Kidney tubule cell (primary cell): Measurements from ENCODE around the gene ZNF536.
"Not testable (repeated sequence)": the region's sequence is repeated elsewhere in the genome, so short reads cannot be mapped to it uniquely, and the experiment has no call there.

Source experiments
- DNase-seq: peaks from one replicate; pipeline ENCODE4 v3.0.0-alpha.2; 2018; ENCODE audit warnings: low spot score

The ZNF536 gene

DNA sequence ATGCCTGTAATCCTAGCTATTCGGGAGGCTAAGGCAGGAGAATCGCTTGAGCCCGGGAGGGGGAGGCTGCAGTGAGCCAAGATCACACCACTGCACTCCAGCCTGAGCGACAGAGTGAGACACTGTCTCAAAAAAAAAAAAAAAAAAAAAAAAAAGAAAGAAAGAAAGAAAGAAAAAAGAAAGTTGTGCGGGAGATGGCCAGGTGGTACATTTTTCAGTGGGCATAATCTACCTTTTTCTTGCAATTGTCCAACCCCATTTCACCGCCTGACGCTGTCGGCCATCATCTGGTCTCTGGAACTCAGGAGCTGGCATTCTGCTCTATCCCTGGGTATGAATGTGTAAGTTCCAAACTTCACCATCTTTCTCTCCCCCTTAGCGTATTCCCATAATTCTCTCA lies 73.9 kb downstream of the ZNF536 start:
- not testable (repeated sequence) for DNase-seq

DNA sequence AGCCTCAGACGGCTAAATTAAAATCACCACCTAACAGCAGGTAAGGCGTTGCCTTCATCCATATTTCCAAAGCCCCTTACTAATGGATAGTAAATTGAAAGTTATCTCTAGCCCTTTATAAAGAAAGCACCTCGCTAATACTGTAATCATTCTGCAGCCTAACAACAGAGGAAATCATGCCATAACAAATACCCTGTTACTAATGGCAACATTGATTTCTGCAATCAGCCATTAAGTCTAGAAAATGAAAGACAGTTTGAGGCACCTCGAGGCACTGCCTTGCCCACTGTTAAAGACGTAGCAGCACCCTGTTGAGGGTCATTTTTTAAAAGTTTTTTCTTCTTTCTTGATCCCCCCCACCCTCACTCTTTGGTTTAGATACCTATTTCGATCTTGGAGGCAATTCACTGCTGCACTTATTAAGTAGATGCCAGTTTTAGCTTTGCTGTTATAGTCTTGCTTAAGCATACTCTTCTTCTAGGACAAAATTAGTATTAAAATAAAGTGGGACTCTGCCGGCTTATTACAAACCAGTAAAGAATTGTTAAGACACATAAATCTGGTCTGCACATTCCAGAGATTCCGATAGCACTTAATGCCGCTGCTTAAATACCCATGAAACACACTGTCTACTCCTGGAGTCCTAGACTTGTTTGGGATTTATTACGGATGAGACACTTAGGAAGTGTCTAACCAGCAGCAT lies 74.8 kb downstream of the ZNF536 start:
- DNase-seq = peak; percentile 78

DNA sequence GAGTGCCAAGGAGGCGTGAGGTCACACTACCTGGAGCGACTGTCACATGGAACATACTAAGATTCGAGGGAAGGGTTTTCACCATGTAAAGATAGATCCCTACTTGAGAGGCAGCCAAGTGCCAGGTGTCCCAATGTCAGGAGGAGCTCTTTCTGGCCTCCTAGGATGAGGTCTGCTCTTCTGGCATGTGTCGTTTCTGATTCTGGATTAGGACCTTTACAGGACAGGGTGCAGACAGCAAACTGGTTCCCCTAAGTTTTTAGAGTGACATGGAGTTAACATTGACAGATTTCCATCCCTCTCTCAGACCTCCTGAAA lies 75.3 kb downstream of the ZNF536 start:
- no peak for DNase-seq

DNA sequence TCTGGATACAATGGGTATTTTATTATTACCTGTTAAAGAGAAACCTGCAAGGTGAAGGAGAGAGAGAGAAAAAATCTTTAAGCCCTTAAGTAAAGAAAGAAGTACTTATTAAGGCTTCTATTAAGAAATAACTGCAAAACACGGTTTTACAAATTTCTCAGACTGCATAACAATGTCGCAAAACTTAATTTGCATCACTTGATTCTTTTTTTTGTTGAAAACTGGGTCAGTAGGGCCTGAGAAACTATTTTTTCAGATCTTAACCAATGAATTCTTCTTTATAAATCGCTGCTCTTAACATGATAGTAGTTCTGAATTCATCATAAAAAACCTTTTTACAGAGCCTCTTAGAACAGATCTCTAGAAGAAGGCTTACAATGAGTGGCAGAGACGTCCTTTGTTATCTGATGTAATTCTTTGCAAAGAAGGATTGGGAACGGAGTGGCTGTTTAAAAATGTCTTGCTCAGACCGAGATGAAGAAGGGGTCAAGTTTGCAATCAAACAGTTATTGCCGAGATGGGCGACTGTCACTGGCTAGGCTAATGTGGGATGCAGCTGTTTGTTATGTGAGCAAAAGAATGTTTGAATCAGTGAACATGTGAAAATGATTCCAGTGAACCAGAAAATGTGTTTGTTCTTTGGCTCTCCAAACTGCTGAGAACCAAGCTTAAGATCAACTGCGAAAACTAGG lies 76.3 kb downstream of the ZNF536 start:
- no peak for DNase-seq

DNA sequence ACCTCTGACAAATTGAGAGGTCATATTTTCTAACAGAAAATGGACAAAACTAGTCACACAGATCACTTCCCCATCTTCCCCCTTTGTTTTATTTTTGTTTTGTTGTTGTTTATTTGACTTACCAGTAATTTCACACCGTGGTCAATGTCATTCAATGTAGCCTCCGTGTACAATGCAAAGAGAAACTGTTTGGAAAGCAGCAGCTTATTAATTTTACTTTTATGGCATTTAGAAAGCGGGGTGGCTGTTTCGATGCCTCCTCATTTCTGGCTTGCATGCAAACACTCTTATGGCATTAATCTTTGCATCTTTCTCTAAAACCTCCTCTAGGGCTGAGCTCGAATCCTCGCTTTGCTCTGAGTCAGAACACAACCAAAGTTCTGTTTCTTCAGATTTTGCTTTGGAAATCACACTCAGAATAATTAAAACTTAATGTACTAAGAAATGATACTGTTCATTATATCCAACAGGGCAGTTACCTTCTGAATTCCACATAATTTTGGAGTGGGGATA lies 77.0 kb downstream of the ZNF536 start:
- no peak for DNase-seq

DNA sequence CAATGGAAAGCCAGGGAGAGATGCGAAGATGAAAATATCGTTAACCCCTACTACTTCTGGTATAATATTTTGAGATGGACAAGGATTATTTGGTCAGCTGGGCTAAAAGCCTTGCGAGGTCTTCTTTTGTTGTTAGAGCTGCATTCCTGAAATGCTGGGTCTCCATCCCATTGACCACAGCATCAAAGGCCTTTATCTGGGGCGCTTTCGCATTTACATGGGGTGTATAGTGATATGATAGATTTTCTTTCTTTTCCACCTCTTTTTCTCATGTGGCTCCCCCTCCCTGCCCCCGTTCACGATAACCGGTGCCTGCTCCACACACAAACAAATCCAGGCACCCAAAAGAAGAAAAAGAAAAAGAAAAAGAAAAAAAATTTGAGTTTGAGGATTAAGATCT lies 77.5 kb downstream of the ZNF536 start:
- peak; percentile 3 for DNase-seq

DNA sequence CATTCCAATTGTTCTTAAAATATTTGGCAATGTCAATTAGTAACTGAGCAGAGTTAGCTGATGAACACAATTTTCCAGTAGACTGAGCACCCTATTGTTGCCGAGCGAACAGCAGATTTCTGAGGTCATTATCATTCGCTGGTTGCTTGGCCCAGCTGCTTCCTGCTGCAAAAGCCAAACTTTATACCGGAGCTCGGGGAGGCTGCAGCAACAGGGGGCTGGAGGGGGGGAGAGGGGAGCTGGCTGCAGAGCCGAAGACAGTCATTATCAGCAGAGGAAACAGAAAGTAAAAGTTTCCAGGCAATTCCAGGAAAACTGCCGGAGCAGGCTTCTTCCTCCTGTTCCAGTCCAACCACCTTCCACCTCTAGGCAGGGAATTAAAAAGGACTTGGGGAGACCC lies 77.9 kb downstream of the ZNF536 start:
- peak; percentile 76 for DNase-seq

DNA sequence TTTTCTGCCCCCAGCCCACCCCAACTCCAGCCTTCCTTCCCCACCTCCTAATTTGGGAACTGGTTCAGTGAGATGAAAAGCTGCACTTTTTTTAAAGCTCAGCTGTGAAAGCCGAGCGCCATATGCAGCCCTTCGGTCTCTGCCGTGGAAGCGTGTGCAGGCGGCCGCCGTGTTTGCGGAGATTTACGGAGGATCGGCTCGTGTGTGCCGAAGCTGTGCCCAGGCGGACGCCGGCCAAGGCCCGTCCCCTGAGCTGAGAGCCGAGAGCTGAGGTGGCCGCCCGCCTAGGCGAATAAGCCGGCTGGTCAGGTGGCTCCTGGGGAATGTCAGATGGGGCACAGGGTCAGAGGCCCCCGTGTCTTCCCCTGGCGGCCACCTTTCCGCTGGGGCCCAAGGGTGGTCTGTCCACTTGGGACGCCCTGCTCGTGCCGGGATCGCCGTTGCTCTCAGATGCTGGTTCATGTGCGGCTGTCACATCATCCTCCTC lies 78.7 kb downstream of the ZNF536 start:
- no peak for DNase-seq

DNA sequence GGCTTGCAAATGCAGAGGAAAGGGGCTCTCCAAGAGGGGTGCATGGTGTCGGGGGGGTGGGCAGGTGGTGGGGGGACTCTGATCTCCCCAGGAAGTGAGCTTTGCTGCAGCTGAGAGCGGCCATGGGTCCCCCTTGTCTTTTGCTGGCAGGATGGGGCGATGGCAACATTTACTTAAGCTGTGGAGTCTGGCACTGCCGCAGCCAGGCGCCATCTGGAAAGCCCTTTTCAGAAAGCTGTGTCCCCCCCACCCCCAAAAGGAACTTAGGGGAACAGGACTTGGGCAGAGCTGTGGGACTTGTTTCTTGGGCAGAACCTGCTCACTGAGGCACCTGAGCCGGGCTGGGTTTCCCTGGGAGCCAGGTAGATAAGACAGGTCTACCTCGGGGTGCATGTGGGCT lies 80.7 kb downstream of the ZNF536 start:
- no peak for DNase-seq

DNA sequence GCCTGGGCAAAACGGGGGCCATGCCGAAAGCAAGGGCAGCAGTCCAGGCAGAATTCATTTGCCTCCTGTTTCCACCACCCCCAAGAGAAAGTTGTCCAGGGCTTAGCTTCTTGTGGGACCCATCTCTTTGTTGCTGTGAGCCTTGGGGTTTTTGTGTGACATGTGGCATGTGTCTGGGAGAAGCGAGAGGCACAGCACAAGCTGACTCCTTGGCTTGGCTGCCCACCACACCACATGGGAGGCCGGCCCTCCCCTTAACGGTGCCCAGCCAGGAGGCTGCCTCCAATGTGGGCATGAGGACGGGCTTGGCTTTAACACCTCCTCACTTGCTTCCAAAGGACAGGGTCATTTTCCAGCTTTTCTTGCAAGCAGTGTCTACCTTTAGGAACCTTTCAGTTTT lies 81.6 kb downstream of the ZNF536 start:
- no peak for DNase-seq

DNA sequence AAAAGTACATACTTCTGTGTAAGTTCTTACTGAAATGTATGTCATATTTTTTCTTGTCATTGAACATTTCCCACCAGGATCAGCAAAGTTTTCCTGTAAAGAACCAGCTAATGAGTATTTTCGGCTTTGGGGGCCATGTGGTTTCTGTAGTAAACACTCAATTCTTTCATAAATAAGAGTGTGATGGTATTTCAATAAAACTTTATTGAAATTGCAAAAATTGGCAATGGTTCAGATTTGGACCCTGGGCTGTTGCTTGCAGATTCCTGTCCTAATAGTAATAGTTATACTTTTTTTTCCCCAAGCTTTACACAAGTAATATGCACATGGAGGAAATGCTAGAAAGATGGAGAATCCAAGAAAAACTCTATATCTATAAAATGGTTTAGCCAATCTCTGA lies 83.7 kb downstream of the ZNF536 start:
- DNase-seq = no peak

DNA sequence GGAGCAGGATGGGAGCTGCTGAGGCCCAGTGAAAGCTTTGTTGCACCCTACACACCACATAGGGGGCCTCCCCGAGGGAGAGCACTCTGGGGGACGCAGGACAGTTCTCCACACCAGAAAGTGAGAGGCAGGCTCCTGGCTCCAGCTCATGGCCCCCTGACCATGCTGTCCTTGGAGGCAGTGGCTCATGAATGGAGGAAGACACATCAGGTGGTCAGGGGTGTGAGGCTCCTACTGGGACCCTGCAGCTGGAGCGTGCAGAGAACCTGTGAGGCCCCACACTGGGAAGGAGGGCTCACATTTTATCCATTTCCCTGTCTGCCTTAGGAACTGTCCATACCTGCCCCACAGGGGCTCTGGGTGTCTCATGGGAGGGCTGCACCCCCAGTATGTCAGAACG lies 85.3 kb downstream of the ZNF536 start:
- no peak for DNase-seq

DNA sequence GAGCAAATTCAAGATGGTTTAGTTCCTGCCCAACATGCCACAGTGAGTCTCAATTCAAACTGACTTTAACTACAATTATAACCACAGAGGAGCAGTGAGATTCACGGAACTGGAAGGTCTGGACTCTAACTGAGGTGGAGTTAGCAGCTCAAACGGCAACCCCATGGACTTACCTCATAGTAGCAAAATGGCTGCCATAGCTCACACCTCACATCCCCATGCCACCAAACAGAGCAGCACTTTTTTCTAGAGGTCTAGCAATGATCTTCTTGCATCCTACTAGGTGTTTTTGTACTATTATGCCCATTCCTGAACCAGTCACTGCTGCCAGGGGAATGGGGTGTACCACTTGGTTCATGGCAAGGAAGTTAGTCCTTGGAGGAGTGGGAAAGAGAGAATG lies 87.7 kb downstream of the ZNF536 start:
- no peak for DNase-seq

DNA sequence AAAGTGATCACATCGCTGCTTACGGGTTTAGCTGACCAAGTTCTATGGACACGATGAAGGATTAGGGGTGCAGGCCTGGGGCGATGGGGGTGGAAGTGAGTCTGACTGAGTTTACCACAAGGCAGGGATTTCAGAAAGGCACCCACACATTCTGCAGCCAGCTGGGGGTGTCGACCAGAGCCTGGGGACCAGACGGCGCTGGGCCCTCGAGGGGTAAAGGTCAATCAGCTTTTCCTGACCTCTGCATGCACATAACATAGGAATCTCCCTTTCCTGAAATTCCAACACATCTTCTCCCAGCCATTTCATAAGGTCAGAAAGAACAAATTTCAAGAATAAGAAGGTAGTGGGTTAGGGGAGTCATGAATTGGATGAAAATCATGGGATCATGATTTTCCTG lies 92.0 kb downstream of the ZNF536 start:
- no peak for DNase-seq

DNA sequence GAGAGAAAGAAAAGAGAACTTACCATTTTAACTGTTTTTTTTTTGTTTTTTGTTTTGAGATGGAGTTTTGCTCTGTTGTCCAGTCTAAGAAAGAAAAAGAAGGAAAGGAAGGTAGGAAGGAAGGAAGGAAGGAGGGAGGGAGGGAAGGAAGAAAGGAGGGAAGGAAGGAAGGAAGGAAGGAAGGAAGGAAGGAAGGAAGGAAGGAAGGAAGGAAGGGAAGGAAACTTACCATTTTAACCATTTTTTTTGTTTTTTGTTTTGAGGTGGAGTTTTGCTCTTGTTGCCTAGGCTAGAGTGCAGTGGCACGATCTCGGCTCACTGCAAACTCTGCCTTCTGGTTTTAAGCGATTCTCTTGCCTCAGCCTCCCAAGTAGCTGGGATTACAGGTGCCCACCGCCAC lies 94.4 kb downstream of the ZNF536 start:
- DNase-seq = not testable (repeated sequence)

DNA sequence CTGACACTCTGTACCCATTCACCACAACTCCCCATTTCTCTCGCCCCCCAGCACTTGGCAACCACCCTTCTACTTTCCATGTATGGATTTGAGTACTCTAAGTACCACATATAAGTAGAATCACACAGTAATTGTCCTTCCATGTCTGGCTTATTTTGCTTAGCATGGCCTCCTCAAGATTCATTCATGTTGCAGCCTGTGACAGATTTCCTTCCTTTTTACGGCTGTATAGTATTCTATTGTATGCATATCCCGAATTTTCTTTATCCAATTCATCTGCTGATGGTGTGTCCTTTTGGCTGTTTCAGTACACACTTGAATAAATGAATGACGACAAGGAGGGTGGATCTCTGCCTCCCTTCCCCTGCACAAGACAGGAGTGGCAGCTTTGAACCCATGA lies 95.1 kb downstream of the ZNF536 start:
- DNase-seq = no peak

DNA sequence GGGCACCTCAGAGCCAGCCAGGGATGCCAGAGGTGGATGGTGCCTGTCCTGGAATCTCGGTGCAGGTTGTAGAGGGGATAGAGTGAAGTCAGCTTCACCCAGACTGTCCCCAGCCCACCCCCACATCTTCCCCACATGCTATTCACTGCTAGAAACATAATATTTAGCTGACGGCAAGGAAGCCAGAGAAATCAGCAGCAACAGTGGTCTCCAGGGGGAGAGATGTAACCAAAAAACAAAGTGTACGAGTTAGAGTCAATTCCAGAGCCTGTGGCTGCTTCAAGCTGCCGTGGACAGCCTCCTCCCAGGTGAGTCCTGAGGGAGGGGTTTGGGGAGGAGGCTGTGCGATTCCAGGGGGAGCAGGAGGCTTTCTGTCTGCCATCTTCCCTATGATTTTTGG lies 97.6 kb downstream of the ZNF536 start:
- no peak for DNase-seq

DNA sequence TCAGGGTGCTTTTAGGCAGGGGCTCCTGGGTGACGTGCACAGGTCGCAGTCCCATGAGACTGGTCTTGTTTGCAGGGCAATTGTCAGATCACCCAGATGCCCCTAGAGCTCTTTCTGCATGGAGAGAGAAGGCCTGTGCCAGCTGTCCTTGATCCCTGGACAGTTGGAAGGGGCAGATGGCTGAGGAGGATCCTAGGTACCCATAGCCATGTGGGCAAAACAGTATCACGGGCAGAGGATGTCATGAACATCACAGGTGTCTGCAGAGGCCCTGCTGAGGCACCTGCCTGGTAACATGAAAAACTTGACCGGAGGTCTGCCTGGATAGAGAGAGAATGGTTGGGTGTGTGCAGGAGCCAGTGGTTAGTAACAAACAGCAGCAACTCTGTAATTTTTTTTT lies 99.3 kb downstream of the ZNF536 start:
- DNase-seq = no peak

DNA sequence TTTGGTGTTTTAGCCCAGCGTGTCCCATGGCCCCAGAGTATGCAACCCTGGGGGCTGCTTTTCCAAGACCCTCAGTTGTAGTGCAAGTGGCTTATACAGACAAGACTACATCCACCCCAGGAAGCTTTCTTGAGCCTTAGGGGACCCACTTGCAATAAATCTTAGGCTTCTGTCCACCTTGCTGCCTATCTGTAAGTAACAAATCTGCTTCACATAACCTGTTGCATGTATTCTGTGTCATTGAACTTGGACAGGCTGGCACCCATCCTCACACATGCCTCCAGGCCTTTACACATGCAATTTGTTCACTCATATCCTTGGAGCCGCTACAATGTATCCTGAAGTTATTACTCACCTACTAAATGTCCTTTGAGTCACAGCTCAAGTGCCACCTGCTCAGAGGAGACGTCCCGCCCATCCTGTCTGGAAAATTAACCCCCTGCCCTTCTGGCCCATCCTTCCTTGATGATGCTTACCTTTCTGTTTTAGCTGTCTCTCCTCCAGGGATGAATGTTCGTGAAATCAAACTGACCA lies 101.2 kb downstream of the ZNF536 start:
- peak; percentile 20 for DNase-seq

DNA sequence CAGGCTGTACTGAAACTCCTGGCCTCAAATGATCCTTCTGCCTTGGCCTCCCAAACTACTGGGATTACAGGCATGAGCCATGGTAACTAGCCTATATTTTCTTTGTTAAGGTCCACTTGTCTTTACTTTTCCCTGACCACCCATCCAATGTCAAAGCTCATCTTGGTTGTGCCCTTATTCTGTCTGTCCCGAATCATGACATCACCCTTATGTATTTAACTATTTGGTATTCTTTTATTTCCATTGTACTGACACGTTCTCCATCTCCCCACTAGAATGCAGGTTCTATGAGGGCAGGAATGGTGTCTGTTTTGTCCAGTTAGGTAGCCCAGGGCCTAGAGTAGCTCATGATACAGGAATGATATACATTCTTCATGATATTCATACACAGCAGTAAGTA lies 104.8 kb downstream of the ZNF536 start:
- DNase-seq = no peak

DNA sequence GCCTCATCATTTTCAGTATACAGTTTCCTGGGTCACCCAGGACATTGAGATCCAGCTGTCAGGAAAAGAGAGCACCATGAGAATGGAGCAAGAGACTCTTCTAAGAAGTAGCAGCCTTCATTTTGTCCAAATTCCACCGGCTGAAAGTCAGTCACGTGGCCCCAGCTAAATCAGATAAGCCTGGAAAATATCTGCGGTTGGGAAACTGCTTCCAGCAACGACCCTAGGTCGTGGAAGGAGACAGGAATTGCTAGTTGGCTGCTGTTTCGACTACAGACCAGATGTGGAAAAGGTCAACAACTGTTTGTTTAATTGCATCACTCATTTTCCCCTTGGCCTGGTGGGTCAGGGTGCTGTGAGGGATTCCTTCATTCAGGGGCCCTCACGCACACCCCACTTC lies 107.0 kb downstream of the ZNF536 start:
- DNase-seq = no peak

DNA sequence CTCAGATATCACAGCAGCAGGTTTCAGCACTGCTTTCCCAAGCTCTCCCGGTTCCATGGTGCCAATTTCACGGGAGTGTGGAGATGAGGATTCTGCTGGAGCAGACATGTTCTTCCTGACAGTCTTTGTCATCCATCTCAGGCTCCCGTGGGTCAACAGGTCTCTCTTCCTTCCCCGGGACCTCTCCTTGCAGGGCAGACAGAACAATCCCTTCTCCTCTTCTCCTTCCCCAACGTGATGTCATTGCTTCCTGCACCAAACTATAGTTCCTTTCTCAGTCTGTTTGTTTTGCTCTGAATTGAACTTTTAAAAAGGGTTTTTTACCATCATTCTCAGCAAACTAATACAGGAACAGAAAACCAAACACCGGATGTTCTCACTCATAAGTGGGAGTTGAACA lies 107.9 kb downstream of the ZNF536 start:
- DNase-seq = no peak

DNA sequence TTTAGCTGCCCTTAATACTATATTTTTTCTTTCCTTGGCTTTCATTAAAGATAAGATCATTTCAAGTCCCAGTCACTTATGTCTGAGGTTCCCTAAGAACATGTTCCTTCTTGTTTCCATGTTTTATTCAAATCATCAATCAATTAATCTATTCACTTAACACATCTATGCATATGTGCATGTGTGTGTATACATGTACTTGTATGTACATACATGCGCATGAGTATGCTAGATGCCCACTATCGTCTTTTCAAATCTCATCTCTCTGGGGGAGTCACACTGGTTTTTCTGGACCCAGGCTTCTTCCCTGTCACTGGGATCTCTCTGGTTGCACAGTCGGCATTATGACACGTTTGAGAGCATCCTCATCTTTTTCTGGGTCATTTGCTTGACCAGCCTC lies 108.9 kb downstream of the ZNF536 start:
- DNase-seq = no peak

DNA sequence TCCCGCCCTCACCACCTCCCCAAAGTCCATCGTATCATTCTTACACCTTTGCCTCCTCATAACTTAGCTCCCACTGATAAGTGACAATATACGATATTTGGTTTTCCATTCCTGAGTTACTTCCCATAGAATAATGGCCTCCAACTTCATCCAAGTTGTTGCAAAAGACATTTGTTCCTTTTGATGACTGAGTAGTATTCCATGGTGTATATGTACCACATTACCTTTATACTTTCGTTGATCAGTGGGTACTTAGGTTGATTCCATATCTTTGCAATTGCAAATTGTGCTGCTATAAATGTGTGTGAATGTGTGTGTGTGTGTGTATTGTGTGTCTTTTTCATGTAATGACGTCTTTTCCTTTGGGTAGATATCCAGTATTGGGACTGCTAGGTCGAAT lies 109.6 kb downstream of the ZNF536 start:
- DNase-seq = no peak
